Fibroblast of skin of right quadriceps (primary cell): ENCODE results near the gene S100A2.
"Not testable (repeated sequence)": the region's sequence is repeated elsewhere in the genome, so short reads cannot be mapped to it uniquely, and the experiment has no call there.

Source experiments
- DNase-seq: peaks from one replicate; pipeline ENCODE4 v3.0.0-alpha.2; 2013

S100A2 gene

GRCh38 chr1:153562021-153562420 is 3.6 kb downstream of the S100A2 start:
- not testable (repeated sequence) for DNase-seq

- DNase-seq = no peak
Measured at GRCh38 chr1:153561466-153561985, 4.1 kb downstream of the S100A2 start.

- DNase-seq = no peak
Measured at GRCh38 chr1:153560771-153561465, 4.7 kb downstream of the S100A2 start.

- DNase-seq = no peak
Measured at GRCh38 chr1:153560241-153560640, 5.4 kb downstream of the S100A2 start.

GRCh38 chr1:153557877-153558276 is 7.8 kb downstream of the S100A2 start:
- DNase-seq = no peak

GRCh38 chr1:153556348-153556747 is 9.3 kb downstream of the S100A2 start:
- no peak for DNase-seq

GRCh38 chr1:153553830-153554541 is 11.7 kb downstream of the S100A2 start:
- no peak for DNase-seq

GRCh38 chr1:153553096-153553495 is 12.5 kb downstream of the S100A2 start:
- DNase-seq = no peak

- DNase-seq = no peak
Measured at GRCh38 chr1:153552335-153552734, 13.3 kb downstream of the S100A2 start.

GRCh38 chr1:153550827-153551500 is 14.7 kb downstream of the S100A2 start:
- no peak for DNase-seq

GRCh38 chr1:153550398-153550758 is 15.3 kb downstream of the S100A2 start:
- no peak for DNase-seq

GRCh38 chr1:153549741-153550397 is 15.8 kb downstream of the S100A2 start:
- no peak for DNase-seq

- DNase-seq = peak; percentile 93
Measured at GRCh38 chr1:153548722-153549688, 16.6 kb downstream of the S100A2 start, which contains the start of gene S100A3. TSS of gene S100A3 (minus strand) at chr1:153549258. CDS start at chr1:153548485, 773 bp downstream.

GRCh38 chr1:153547560-153548551 is 17.8 kb downstream of the S100A2 start:
- DNase-seq = no peak

GRCh38 chr1:153546796-153547559 is 18.7 kb downstream of the S100A2 start:
- DNase-seq = no peak

- DNase-seq = no peak
Measured at GRCh38 chr1:153546371-153546770, 19.3 kb downstream of the S100A2 start.

- DNase-seq = peak; percentile 95
Measured at GRCh38 chr1:153545067-153546055, 20.3 kb downstream of the S100A2 start, which contains the start of gene S100A4. TSS of gene S100A4 (minus strand) at chr1:153545806. CDS start at chr1:153544794, 1,012 bp downstream.

- no peak for DNase-seq
Measured at GRCh38 chr1:153544453-153545066, 21.1 kb downstream of the S100A2 start.
